CD8-positive, alpha-beta memory T cell (primary cell): ENCODE measurements around the gene FN3KRP. TPM values are rescaled to one million over a fixed set of nuclear protein-coding genes. Genes with fewer than 3 reads are reported as not detected.
"Not testable (repeated sequence)": the region's sequence is repeated elsewhere in the genome, so short reads cannot be mapped to it uniquely, and the experiment has no call there.

Experiments used
- CTCF ChIA-PET: fragments of 350-600 bp; sonication (Branson Sonifier 250); formaldehyde crosslinking; loops from one replicate; lab custom pipeline; 2021; ENCODE audit warnings: antibody characterized with exemption; lab: Charles Lee
- POLR2A ChIA-PET: fragments of 350-600 bp; sonication (Branson Sonifier 250); formaldehyde crosslinking; loops from one replicate; lab custom pipeline; 2021; ENCODE audit warnings: antibody characterized with exemption; lab: Charles Lee
- DNase-seq, 5 donors: peaks; one replicate each; pipeline versions ENCODE4 v3.0.0 to v3.0.0-alpha.2; 2020 to 2022; ENCODE audit warnings: mixed read lengths in 1 of 5
- H3K27ac ChIP-seq: one replicate; pipeline ENCODE4 v1.7.0; 2013; ENCODE audit warnings: low read depth, mild to moderate bottlenecking, low read length, moderate library complexity
- H3K27me3 ChIP-seq: 2 replicates; pipeline ENCODE4 v1.7.0; 2013; ENCODE audit warnings: low read length, mild to moderate bottlenecking; ENCODE audit not compliant: insufficient read depth, poor library complexity, severe bottlenecking
- H3K36me3 ChIP-seq: 2 replicates; pipeline ENCODE4 v1.7.0; 2013; ENCODE audit warnings: mild to moderate bottlenecking, low read length, moderate library complexity; ENCODE audit not compliant: insufficient read depth
- H3K4me1 ChIP-seq: 2 replicates; pipeline ENCODE4 v1.7.0; 2013; ENCODE audit warnings: mild to moderate bottlenecking, low read length, moderate library complexity; ENCODE audit not compliant: insufficient read depth
- H3K4me3 ChIP-seq: 2 replicates; pipeline ENCODE4 v1.7.0; 2013; ENCODE audit warnings: mild to moderate bottlenecking, low read length
- H3K9me3 ChIP-seq: 2 replicates; pipeline ENCODE4 v1.7.0; 2013; ENCODE audit warnings: mild to moderate bottlenecking, low read length
- H3K27ac Mint-ChIP-seq, 8 donors: one replicate each; pipeline ENCODE4 v1.8.0; 2020 to 2021; ENCODE audit warnings: mixed read lengths in 8 of 8, mild to moderate bottlenecking in 6 of 8, inconsistent platforms in 3 of 8, moderate library complexity in 3 of 8
- H3K27me3 Mint-ChIP-seq, 2 donors: one replicate each; pipeline ENCODE4 v1.8.0; 2020 to 2021; ENCODE audit warnings: mixed read lengths in 2 of 2, mild to moderate bottlenecking in 1 of 2, moderate library complexity in 1 of 2
- H3K36me3 Mint-ChIP-seq, 3 donors: one replicate each; pipeline ENCODE4 v1.8.0; 2020 to 2021; ENCODE audit warnings: mixed read lengths in 3 of 3, inconsistent platforms in 1 of 3, mild to moderate bottlenecking in 1 of 3
- H3K4me1 Mint-ChIP-seq, 3 donors: one replicate each; pipeline ENCODE4 v1.8.0; 2020 to 2021; ENCODE audit warnings: mixed read lengths in 3 of 3, inconsistent platforms in 1 of 3, mild to moderate bottlenecking in 1 of 3
- H3K4me3 Mint-ChIP-seq, 7 donors: one replicate each; pipeline ENCODE4 v1.8.0; 2020 to 2021; ENCODE audit warnings: mixed read lengths in 7 of 7, mild to moderate bottlenecking in 6 of 7, moderate library complexity in 4 of 7, inconsistent platforms in 2 of 7
- H3K9me3 Mint-ChIP-seq, 5 donors: one replicate each; pipeline ENCODE4 v1.8.0; 2020 to 2022; ENCODE audit warnings: mixed read lengths in 5 of 5, mild to moderate bottlenecking in 3 of 5, moderate library complexity in 2 of 5, inconsistent platforms in 1 of 5
- polyA plus RNA-seq: library from polyadenylated mRNA; unstranded; fragments of 300-500 nt; fragmentation: Illumina TruSeq; gene quantifications from one replicate; pipeline ENCODE4 v1.2.3, GENCODE V29; 2021
- total RNA-seq, 2 experiments: library from RNA; stranded (reverse); gene quantifications; one replicate each; pipeline ENCODE4 v1.2.3, GENCODE V29; 2021

Gene FN3KRP
- total and polyA plus RNA-seq, 3 experiments from 2014 or later, result 20.7 to 39.9 (median 39.0) TPM

DNA sequence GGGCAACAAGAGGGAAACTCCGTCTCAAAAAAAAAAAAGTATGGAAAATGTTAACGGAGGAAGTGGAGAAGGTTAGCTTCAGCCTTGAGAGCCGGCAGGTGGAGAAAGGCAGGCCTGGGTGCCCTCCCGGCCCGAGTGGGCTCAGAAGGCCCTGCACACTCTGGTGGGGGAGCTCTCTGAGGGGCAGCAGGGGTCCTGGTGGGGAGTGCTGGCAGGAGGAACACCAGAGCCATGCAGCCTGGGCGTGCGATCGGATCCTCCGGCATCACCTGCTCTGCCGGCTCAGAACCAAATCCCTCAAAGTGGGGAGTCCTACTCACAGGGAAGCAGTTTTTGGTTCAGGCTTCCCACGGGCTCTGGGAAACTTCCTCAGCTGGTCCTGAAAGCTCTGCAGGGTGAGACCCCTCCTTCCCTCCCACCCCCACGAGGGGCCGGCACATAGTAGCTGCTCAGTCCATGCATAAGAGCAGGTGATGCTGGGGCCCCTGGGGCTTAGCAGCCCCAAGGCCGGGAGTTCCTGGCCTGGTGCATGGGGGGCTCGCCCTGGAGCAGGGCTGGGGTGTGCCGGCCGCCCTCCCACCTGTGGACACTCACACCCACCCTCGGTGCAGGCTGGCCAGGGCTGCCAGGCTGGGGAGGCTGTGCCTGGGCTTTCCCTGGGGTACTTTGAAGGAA is 20.1 kb downstream of the FN3KRP start:
- Histone ChIP-seq H3K4me1 (no peaks in the 10 kb centered on the region), H3K36me3 (peaks cover 14% of the 10 kb centered on the region), H3K27me3 (no peaks in the 10 kb centered on the region), H3K27ac (peak overlapping the region; percentile 31), H3K9me3 (no peaks in the 10 kb centered on the region), H3K4me3 (no peak overlapping the region)
- ChIA-PET POLR2A (interaction anchor here (0.6 kb wide), 1 partner anchor 1477 kb away, joined by 3 read pairs; no protein-coding TSS in a partner anchor), CTCF (no interaction called here)
- Mint-ChIP-seq H3K27ac (no peak overlapping the region), H3K27me3 (no peaks in the 10 kb centered on the region), H3K4me1 (peaks cover 0 to 7% (median 2%) of the 10 kb centered on the region in 3 donors), H3K36me3 (peaks cover 10 to 28% (median 25%) of the 10 kb centered on the region in 3 donors), H3K9me3 (peaks cover 4 to 14% (median 5%) of the 10 kb centered on the region in 5 donors), H3K4me3 (peak overlapping the region in 4 of 7 donors; percentile 38 to 75 (median 64))
- no peak for DNase-seq

DNA sequence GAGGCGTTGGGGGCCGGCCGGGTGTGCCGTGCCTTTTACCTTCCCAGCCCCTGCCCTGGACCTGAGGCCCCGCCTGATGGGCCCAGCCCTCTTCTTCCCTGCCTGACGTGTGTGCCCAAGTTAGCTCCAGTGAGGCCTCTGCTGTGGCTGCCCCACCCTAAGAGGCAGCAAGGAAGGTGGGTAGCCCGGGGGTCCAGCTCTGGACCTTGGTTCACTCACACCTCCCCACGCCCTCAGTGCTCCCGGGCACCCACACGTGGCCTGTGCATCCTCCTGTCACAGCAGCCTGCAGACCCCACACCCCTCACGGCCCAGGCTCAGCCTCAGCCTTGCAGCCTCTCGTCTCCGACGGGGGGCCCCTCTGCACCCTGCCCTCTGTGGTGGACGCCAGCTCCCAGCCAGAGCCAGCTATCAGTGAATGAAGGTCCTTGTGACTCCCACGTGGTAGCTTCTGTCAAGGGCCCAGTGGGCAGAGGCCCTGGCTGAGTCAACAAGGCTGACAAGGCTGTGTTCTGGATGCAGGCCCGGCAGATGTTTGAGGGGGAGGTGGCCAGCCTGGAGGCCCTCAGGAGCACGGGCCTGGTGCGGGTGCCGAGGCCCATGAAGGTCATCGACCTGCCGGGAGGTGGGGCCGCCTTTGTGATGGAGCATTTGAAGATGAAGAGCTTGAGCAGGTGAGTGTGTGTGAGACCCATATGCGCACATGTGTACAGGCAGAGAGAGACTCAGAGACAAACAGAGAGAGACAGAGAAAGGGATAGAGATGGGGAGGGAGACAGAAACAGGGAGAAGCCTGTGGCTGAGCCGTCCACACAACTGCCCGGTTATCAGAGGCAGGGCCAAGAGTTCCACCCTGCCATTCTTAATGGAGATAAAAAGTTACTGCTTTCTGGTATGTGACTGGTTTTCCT is 21.7 kb downstream of the FN3KRP start:
- no peaks in the 10 kb centered on the region for H3K27me3 ChIP-seq
- peaks cover 14% of the 10 kb centered on the region for H3K36me3 ChIP-seq
- H3K9me3 ChIP-seq, result no peaks in the 10 kb centered on the region
- no peaks in the 10 kb centered on the region for H3K4me1 ChIP-seq
- peaks cover 0 to 7% (median under 1%) of the 10 kb centered on the region in 3 donors for H3K4me1 Mint-ChIP-seq
- ChIA-PET POLR2A (no interaction called here), CTCF (no interaction called here)
- H3K9me3 Mint-ChIP-seq, result peaks cover 2 to 11% (median 7%) of the 10 kb centered on the region in 5 donors
- no peak overlapping the region for H3K27ac Mint-ChIP-seq
- H3K27me3 Mint-ChIP-seq, result no peaks in the 10 kb centered on the region
- no peak overlapping the region for H3K4me3 ChIP-seq
- H3K27ac ChIP-seq, result peak overlapping the region; percentile 38
- H3K4me3 Mint-ChIP-seq, result peak overlapping the region in 1 of 7 donors; percentile 53
- DNase-seq, result no peak
- H3K36me3 Mint-ChIP-seq, result peaks cover 10 to 30% (median 25%) of the 10 kb centered on the region in 3 donors

DNA sequence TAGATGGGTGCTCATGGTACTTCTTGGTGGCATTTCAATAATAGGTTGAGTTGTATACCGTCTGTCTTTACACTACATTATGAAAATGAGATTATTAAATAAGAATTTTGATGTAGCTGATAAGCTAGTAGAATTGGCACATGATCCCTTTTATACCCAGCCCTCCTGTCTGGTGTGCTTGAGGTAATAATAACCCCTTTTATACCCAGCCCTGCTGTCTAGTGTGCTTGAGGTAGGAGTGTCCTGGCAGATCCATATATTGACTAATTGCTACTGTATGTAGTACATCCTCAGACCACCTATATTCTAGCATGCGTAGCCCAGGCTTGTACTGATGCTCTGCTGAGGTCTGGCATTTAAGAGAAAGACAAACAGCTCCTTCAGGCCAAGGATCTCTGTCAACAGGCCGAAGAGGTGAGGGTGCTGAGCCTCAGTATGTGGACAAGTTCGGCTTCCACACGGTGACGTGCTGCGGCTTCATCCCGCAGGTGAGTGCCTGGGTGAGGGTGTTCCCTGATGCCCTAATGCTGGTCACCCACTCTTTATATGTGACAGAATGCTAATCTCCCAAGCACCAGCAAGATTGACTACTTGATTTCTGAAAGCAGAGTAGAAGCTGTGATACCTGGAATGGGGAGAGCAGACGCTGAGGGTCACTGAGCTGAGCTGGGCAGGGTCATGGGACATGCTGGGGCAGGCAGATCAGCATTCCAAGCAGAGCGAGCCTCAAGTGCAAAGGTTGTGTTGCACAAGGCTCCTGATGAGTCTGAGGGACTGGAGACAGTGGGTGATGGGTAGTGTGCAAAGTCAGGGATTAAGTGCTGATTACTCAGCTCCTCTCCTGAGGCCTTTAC is 24.6 kb downstream of the FN3KRP start:
- POLR2A ChIA-PET, result no interaction called here
- Histone ChIP-seq H3K4me3 (no peak overlapping the region), H3K27ac (no peak overlapping the region), H3K27me3 (no peaks in the 10 kb centered on the region), H3K9me3 (no peaks in the 10 kb centered on the region), H3K4me1 (no peaks in the 10 kb centered on the region), H3K36me3 (peaks cover 14% of the 10 kb centered on the region)
- DNase-seq, result no peak
- no peak overlapping the region for H3K4me3 Mint-ChIP-seq
- H3K36me3 Mint-ChIP-seq, result peaks cover 10 to 28% (median 24%) of the 10 kb centered on the region in 3 donors
- CTCF ChIA-PET, result interaction anchor here (0.6 kb wide), 1 partner anchor 253 kb away, joined by 3 read pairs; no protein-coding TSS in a partner anchor
- H3K9me3 Mint-ChIP-seq, result peaks cover 5 to 11% (median 7%) of the 10 kb centered on the region in 5 donors
- H3K4me1 Mint-ChIP-seq, result peaks cover 0 to 1% (median 0%) of the 10 kb centered on the region in 3 donors
- H3K27me3 Mint-ChIP-seq, result no peaks in the 10 kb centered on the region
- H3K27ac Mint-ChIP-seq, result no peak overlapping the region

DNA sequence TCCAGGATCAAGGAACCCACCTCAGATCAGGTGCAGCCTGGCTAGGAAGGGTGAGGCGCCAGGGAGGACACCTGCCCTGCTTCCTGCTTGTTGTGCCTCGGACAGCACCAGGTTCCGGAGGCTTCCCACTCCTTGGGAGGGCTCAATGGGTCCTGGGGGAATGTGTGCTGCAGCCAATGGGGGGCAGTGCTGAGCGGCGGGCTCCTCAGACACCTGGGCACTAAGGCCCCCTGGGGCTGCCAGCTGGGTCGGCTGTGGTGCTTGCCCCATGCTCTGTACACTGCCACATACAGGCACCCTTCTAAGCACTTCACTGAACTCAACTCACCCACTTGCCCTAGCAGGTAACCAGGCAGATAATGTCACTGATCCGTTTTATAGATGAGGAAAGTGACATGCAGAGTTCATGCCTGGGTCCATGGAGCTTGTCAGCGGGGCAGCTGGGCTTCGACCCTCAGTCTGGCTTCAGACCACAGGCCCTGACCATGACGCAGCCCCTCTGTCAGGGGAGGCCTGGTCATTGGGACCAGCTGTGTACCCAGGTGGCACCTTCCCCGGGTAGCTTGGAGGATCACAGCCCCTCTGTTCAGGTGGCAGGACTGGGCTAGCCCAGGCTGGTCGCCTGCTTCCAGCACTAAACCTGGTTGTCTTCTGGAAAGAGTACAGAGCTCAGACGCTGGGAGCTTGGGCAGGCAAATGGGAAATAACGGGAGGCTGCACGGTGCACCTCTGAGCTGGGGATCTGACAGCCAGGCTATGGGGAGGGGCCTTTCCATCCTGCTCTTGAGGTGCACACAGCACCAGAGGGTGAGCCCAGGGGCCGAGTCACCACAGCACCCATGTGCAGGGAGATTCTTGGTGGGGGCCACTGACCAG is 27.1 kb downstream of the FN3KRP start:
- Histone ChIP-seq H3K27ac (no peak overlapping the region), H3K9me3 (no peaks in the 10 kb centered on the region), H3K36me3 (peaks cover 14% of the 10 kb centered on the region), H3K4me1 (no peaks in the 10 kb centered on the region), H3K27me3 (no peaks in the 10 kb centered on the region), H3K4me3 (no peak overlapping the region)
- Mint-ChIP-seq H3K9me3 (peaks cover 5 to 11% (median 8%) of the 10 kb centered on the region in 5 donors), H3K4me1 (no peaks in the 10 kb centered on the region), H3K27me3 (no peaks in the 10 kb centered on the region), H3K36me3 (peaks cover 10 to 27% (median 26%) of the 10 kb centered on the region in 3 donors), H3K27ac (no peak overlapping the region), H3K4me3 (no peak overlapping the region)
- POLR2A ChIA-PET, result no interaction called here
- no peak for DNase-seq
- CTCF ChIA-PET, result no interaction called here

DNA sequence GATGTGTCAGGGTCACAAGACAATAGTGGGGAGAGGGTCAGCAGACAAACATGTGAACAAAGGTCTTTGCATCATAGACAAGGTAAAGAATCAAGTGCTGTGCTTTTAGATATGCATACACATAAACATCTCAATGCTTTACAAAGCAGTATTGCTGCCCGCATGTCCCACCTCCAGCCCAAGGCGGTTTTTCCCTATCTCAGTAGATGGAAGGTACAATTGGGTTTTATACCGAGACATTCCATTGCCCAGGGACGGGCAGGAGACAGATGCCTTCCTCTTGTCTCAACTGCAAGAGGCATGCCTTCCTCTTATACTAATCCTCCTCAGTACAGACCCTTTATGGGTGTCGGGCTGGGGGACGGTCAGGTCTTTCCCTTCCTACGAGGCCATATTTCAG is 28.2 kb downstream of the FN3KRP start:
- H3K4me1 Mint-ChIP-seq, H3K27ac ChIP-seq, DNase-seq, H3K27ac Mint-ChIP-seq, H3K27me3 Mint-ChIP-seq, H3K27me3 ChIP-seq, POLR2A ChIA-PET, H3K4me1 ChIP-seq, H3K9me3 ChIP-seq, H3K4me3 Mint-ChIP-seq, CTCF ChIA-PET, H3K4me3 ChIP-seq: not testable (repeated sequence)
- Mint-ChIP-seq H3K36me3 (peaks cover 10 to 27% (median 24%) of the 10 kb centered on the region in 3 donors), H3K9me3 (peaks cover 5 to 11% (median 8%) of the 10 kb centered on the region in 5 donors)
- H3K36me3 ChIP-seq, result peaks cover 14% of the 10 kb centered on the region

DNA sequence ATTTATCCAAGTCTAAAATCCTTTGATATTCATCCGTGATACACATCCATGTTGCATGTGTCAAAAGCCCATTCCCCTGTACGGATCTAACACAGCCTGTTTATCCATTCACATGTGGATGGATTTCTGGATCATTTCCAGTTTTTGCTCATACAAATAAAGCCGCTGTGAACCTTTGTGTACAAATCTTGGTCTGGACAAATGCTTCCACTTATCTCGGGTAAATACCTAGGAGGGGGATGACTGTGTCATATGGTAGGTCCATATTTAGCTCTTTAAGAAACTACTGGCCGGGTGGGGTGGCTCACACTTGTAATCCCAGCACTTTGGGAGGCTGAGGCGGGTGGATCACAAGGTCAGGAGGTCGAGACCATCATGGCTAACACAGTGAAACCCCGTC is 29.0 kb downstream of the FN3KRP start:
- H3K4me3 ChIP-seq, result no peak overlapping the region
- Mint-ChIP-seq H3K27ac (no peak overlapping the region), H3K36me3 (peaks cover 9 to 19% (median 18%) of the 10 kb centered on the region in 3 donors), H3K9me3 (peaks cover 5 to 10% (median 8%) of the 10 kb centered on the region in 5 donors), H3K4me1 (peaks cover 0 to 4% (median 0%) of the 10 kb centered on the region in 3 donors), H3K4me3 (peak overlapping the region in 1 of 7 donors; percentile 60), H3K27me3 (no peaks in the 10 kb centered on the region)
- peaks cover 7% of the 10 kb centered on the region for H3K36me3 ChIP-seq
- H3K27ac ChIP-seq, result no peak overlapping the region
- POLR2A ChIA-PET, result no interaction called here
- no peaks in the 10 kb centered on the region for H3K27me3 ChIP-seq
- no peak for DNase-seq
- CTCF ChIA-PET, result no interaction called here
- no peaks in the 10 kb centered on the region for H3K4me1 ChIP-seq
- no peaks in the 10 kb centered on the region for H3K9me3 ChIP-seq

DNA sequence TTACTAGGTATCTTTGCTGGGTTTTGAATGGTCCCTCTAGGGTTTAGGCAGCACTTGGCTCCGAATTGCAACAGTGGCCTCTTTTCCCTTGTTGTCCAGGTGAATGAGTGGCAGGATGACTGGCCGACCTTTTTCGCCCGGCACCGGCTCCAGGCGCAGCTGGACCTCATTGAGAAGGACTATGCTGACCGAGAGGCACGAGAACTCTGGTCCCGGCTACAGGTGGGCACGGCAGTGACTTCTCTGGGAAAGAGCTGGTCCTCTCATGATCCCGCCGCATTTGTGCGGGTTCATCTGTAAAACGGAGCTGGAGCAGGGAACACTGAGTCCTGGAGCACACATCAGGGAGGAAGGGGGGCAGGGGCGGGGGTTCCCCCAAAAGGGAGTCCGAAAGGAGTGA is 32.2 kb downstream of the FN3KRP start:
- Mint-ChIP-seq H3K27me3 (no peaks in the 10 kb centered on the region), H3K36me3 (peaks cover 0 to 4% (median 0%) of the 10 kb centered on the region in 3 donors), H3K4me3 (peak overlapping the region in 2 of 7 donors; percentile 73 to 87), H3K27ac (peak overlapping the region in 1 of 8 donors; percentile 42), H3K9me3 (peaks cover 0 to 8% (median 0%) of the 10 kb centered on the region in 5 donors), H3K4me1 (peaks cover 8 to 16% (median 9%) of the 10 kb centered on the region in 3 donors)
- Histone ChIP-seq H3K27me3 (no peaks in the 10 kb centered on the region), H3K27ac (no peak overlapping the region), H3K9me3 (no peaks in the 10 kb centered on the region), H3K4me3 (no peak overlapping the region), H3K36me3 (no peaks in the 10 kb centered on the region), H3K4me1 (peaks cover 13% of the 10 kb centered on the region)
- CTCF ChIA-PET, result no interaction called here
- POLR2A ChIA-PET, result no interaction called here
- no peak for DNase-seq
